WERI-Rb-1 (cell line): Measurements from ENCODE around the gene TMEM109.

Experiments
- DNase-seq: peaks from one replicate; pipeline ENCODE4 v3.0.0-alpha.2; 2020
- H3K27ac ChIP-seq: fragments of 250-450 bp; sonication (Bioruptor Pico); 2 replicates; pipeline ENCODE4 v1.5.1; 2020; ENCODE audit warnings: mild to moderate bottlenecking, moderate library complexity
- H3K27me3 ChIP-seq: fragments of 250-450 bp; sonication (Bioruptor Pico); 2 replicates; pipeline ENCODE4 v1.5.1; 2021; ENCODE audit warnings: mild to moderate bottlenecking, low read depth, moderate library complexity; ENCODE audit not compliant: insufficient read depth, severe bottlenecking
- H3K36me3 ChIP-seq: fragments of 250-450 bp; sonication (Bioruptor Pico); 2 replicates; pipeline ENCODE4 v1.5.1; 2020; ENCODE audit warnings: mild to moderate bottlenecking, moderate library complexity
- H3K4me3 ChIP-seq: 2 replicates; pipeline ENCODE4 v1.5.1; 2011; ENCODE audit warnings: low read depth, mild to moderate bottlenecking, control low read depth, low read length
- H3K9me3 ChIP-seq: fragments of 250-450 bp; sonication (Bioruptor Pico); 2 replicates; pipeline ENCODE4 v1.5.1; 2021; ENCODE audit warnings: mild to moderate bottlenecking, moderate library complexity; ENCODE audit not compliant: severe bottlenecking
- CTCF ChIP-seq: IDR thresholded peaks from 2 replicates; pipeline ENCODE4 v1.5.1; 2011; ENCODE audit warnings: low read depth, mild to moderate bottlenecking, control low read depth, inconsistent platforms, low read length

TMEM109 gene

DNA sequence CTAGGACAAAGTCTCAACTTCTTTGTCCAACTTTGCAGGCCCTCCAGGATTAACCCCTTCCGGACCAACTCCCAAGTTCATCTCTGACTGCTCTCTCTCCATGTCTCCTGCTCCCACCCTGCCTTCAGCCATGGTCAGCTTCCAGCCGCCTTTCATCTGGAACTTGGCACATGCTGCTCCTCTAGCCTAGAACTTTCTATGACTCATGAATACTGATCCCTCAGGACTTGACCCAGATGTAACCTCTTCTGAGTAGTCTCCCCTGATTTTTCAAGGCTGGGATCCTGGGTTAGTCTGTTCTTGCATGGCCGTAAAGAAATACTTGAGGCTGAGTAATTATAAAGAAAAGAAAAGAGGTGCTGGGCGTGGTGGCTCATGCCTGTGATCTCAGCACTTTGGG is 43.2 kb downstream of the TMEM109 start:
- no peak for TF ChIP-seq CTCF
- Histone ChIP-seq H3K4me3 (no peak overlapping the region), H3K27me3 (no peaks in the 10 kb centered on the region), H3K9me3 (no peaks in the 10 kb centered on the region), H3K36me3 (no peaks in the 10 kb centered on the region), H3K27ac (no peak overlapping the region)
- no peak for DNase-seq

DNA sequence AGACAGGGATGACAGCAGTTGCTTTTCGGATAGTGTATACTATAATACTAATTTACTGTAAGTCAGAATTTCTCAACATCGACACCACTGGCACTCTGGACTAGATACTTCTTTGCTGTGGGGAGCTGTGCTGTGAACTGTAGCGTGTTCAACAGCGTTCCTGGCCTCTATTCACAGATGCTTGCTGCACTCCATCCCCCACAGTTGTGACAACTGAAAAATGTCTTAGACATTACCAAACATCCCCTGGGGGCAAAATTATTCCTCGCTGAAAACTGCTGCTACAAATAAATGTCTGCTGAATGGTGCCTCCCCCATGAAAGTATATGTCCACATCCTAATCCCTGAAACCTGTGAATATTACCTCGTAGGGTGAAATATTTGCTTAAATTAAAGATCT is 45.5 kb downstream of the TMEM109 start:
- Histone ChIP-seq H3K36me3 (no peaks in the 10 kb centered on the region), H3K27me3 (no peaks in the 10 kb centered on the region), H3K27ac (no peak overlapping the region), H3K4me3 (no peak overlapping the region), H3K9me3 (no peaks in the 10 kb centered on the region)
- DNase-seq = no peak
- TF ChIP-seq CTCF = no peak

DNA sequence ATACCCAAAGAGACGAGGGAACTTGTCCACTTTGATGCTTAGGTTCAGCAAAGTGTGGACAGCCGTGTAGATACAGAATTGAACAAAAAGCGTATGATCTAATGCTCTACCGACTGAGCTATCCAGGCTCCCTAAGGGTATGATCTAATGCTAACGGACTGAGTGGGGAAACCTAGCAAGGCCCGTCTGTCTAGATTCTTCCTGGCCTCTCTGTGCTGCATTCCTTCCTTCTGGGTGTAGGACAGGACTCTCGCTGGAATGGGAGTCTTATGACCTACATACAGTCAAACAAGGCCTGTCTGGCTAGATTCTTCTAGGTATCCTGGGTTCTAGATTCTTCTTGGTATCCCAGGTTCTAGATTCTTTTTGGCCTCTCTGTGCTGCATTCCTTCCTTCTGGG is 46.4 kb downstream of the TMEM109 start:
- no peak overlapping the region for H3K27ac ChIP-seq
- TF ChIP-seq CTCF = no peak
- H3K9me3 ChIP-seq = no peaks in the 10 kb centered on the region
- H3K4me3 ChIP-seq = no peak overlapping the region
- no peaks in the 10 kb centered on the region for H3K27me3 ChIP-seq
- no peaks in the 10 kb centered on the region for H3K36me3 ChIP-seq
- no peak for DNase-seq

- Histone ChIP-seq H3K27ac (no peak overlapping the region), H3K27me3 (no peaks in the 10 kb centered on the region), H3K9me3 (peaks cover 7% of the 10 kb centered on the region), H3K4me3 (no peak overlapping the region), H3K36me3 (no peaks in the 10 kb centered on the region)
- no peak for DNase-seq
- no peak for TF ChIP-seq CTCF
Observed at GRCh38 chr11:60964801-60965200, 50.8 kb downstream of the TMEM109 start.

- DNase-seq = no peak
- TF ChIP-seq CTCF = no peak
- H3K4me3 ChIP-seq = no peak overlapping the region
Observed at GRCh38 chr11:60966890-60967289, 52.9 kb downstream of the TMEM109 start.

GRCh38 chr11:60968223-60968622 is 54.3 kb downstream of the TMEM109 start:
- DNase-seq = no peak
- TF ChIP-seq CTCF = no peak
- H3K27me3 ChIP-seq = no peaks in the 10 kb centered on the region

More at GRCh38 chr11:60966890-60967289, 52.9 kb downstream of the TMEM109 start:
- Histone ChIP-seq H3K27ac (no peak overlapping the region), H3K36me3 (no peaks in the 10 kb centered on the region), H3K9me3 (peaks cover 7% of the 10 kb centered on the region), H3K27me3 (no peaks in the 10 kb centered on the region)

More at GRCh38 chr11:60968223-60968622, 54.3 kb downstream of the TMEM109 start:
- no peak overlapping the region for H3K4me3 ChIP-seq
- peaks cover 7% of the 10 kb centered on the region for H3K9me3 ChIP-seq
- H3K36me3 ChIP-seq = no peaks in the 10 kb centered on the region
- H3K27ac ChIP-seq = no peak overlapping the region
